Urothelium cell line (cell line): Measurements from ENCODE around the gene N4BP3.

Experiments
- DNase-seq: peaks from one replicate; pipeline ENCODE4 v3.0.0; 2011; ENCODE audit warnings: low spot score, mixed read lengths
- FAIRE-seq: peaks from 2 replicates; lab custom pipeline; 2011; peaks lifted over from hg19 to GRCh38; lab: Jason Lieb, UNC

N4BP3 gene

GRCh38 chr5:178094345-178094744 lies 19.0 kb upstream of the N4BP3 start:
- FAIRE-seq, result no peak
- no peak for DNase-seq

DNA sequence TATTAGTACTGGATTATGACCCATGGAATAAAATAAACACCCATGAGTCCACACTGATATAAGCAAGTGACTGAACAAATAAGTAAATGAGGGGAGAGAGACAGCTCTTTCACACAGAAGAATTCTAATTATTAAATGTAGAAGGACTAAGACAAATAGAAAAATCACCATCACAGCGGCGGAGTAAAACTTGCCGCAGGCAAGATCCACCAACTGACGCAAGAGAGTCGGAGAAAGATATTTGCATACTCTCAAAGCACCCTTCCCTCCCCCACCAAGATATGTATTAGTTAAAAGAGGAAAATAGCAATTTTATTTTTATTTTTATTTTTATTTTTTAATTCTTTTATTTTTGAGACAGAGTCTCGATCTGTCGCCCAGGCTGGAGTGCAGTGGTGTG lies 14.6 kb upstream of the N4BP3 start:
- FAIRE-seq (no peak), DNase-seq (no peak)

GRCh38 chr5:178103612-178104011 lies 9.7 kb upstream of the N4BP3 start:
- DNase-seq (no peak), FAIRE-seq (no peak)

DNA sequence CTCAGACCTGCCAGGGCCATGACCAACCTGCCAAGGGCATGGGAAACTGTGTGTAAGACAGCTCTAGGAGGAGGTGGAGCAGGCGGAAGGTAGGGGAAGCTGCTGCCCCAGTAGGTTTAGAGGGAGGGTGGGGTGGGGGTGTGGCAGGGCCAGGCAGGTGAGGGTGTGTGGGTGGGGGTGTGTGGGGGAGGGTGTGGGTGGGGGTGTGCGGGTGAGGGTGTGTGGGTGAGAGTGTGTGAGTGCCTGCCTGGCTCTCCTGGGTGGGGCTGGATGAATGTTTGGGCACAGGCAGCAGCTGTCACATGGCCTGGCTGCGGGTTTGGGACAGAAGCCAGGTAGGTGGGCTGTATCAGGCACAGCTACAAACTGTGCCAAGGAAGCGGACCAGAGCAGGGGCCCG lies 8.8 kb upstream of the N4BP3 start:
- FAIRE-seq (no peak), DNase-seq (no peak)

- DNase-seq (no peak), FAIRE-seq (no peak)
These were observed 7.2 kb upstream of the N4BP3 start for GRCh38 chr5:178106086-178106485.

GRCh38 chr5:178106556-178107239 lies 6.6 kb upstream of the N4BP3 start:
- FAIRE-seq (no peak), DNase-seq (no peak)

DNA sequence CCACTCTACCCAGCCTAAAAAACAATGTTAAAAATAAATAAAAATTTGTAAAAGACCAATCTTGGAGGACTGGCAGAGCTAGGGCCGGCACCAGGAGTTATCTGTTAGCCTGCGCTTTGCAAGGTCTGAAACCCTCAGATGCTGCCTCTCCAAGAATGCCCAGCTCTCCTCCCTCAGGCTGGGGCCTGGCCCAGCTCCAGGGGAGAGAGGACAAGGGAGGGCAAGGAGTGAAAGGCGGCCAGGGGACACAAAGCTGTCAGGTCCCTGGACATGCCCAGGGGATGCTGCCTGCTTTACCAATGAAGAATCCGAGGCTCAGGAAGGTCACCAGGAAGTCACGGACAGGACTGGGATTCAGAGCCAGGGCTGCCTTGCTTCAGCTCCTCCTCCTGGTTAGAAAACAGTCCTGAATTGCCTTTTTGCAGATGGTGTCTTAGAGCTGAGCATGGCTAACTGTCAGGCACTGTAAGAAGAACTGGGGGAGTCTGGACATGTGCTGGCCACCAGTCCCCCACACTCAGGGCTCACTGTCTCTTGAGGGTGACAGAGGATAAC lies 5.5 kb upstream of the N4BP3 start:
- no peak for FAIRE-seq
- DNase-seq, result no peak

- FAIRE-seq, result no peak
- DNase-seq, result no peak
These were observed 4.9 kb upstream of the N4BP3 start for GRCh38 chr5:178108446-178108845.

GRCh38 chr5:178108966-178109365 lies 4.4 kb upstream of the N4BP3 start:
- no peak for DNase-seq
- no peak for FAIRE-seq

- FAIRE-seq (no peak), DNase-seq (no peak)
These were observed 2.8 kb upstream of the N4BP3 start for GRCh38 chr5:178110511-178110910.

DNA sequence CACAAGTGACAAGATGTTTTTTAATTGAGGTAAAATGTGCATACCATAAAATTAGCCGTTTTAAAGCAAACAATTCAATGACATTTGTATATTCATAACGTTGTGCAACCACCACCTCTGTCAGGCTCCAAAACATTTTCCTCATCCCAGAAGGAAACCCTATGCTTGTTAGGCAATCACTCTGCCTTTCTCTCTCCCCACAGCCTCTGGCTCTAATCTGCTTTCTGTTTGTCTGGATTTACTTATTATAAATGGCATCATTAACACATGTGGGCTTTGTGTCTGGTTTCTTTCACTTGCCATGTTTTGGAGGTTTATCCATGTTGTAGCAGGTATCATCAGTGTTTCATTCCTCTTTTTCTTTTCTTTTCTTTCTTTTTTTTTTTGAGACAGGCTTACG lies 1.4 kb upstream of the N4BP3 start:
- no peak for DNase-seq
- FAIRE-seq, result no peak

GRCh38 chr5:178112545-178112944 lies 787 bp upstream of the N4BP3 start:
- DNase-seq (no peak), FAIRE-seq (no peak)

- FAIRE-seq (no peak), DNase-seq (no peak)
These were observed 551 bp downstream of the N4BP3 start for GRCh38 chr5:178113841-178114324.

DNA sequence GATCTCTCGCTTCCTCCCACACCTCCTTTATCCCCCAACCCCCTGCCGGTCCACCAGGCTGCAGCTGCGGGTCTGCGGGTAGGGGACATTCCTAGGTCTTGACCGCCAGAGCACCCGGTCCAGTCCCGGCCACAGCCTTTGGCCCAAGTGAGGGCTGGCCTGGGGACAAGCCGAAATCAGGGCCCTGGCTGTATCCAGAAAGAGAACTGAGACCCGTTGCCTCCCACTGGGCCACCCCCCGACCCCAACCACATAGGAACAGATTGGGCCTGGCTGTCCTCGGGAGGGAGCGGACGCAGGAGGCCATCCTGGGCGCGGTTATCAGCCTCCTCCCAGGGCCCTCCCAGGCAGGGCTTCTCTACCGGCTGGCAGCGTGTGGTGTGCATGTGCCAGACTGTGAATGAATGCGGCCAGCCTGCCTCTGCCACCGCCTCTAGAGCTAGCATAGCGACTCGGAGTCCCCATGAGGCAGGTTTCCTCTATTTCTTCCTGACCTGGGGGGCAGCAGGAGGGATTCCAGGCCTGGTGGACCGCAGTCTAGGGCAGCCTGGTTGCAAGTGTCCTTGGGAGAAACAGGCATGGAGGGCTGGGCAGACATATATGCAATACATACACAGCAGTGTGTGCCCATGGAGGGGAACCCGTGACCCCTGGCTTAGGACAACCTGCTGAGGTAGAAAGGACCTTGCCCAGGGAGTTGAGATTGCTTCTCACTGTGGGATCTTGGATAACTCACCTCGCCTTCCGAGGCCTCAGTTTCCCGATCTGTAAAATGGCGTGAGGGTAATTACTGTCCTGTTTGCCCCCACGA lies 1.2 kb downstream of the N4BP3 start:
- DNase-seq (no peak), FAIRE-seq (no peak)

- DNase-seq, result no peak
- FAIRE-seq, result no peak
These were observed 1.9 kb downstream of the N4BP3 start for GRCh38 chr5:178115136-178115813.

GRCh38 chr5:178115814-178116142 lies 2.4 kb downstream of the N4BP3 start:
- FAIRE-seq (no peak), DNase-seq (no peak)

DNA sequence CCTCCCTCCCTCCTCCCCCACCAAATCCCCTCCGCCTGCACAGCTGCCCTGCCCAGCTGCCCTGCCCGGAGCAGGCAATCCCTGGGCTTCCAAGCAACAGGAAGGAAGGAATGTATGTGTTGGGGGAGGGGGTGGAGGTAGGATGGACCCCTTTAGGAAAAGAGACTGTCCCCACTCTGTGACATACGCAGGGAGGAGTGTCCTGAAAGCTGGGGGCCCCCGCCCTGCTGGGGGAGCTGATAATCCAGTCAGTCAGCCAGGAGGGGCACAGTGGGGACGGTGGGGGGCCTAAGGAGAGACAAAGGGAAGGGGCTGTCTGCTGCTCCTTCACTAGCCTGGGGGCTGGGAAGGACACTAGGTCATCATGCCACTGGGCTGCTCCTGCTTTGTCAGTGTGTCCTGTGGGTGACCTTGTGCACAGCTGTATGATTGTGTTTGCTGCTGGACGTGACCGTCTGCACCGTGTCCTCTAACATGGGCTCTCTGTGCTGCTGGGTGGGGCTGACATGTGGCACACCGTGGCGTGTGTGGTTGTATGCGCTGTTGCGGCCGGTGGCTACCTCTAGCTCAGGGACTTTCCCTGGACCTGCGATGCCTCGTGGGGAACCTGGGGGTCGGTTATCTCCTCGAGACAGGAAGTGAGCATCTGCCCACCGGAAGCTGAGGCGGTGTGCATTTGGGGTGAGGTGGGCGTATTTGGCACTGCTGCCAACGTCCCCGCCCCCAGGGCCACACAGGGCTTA lies 3.0 kb downstream of the N4BP3 start:
- no peak for FAIRE-seq

DNA sequence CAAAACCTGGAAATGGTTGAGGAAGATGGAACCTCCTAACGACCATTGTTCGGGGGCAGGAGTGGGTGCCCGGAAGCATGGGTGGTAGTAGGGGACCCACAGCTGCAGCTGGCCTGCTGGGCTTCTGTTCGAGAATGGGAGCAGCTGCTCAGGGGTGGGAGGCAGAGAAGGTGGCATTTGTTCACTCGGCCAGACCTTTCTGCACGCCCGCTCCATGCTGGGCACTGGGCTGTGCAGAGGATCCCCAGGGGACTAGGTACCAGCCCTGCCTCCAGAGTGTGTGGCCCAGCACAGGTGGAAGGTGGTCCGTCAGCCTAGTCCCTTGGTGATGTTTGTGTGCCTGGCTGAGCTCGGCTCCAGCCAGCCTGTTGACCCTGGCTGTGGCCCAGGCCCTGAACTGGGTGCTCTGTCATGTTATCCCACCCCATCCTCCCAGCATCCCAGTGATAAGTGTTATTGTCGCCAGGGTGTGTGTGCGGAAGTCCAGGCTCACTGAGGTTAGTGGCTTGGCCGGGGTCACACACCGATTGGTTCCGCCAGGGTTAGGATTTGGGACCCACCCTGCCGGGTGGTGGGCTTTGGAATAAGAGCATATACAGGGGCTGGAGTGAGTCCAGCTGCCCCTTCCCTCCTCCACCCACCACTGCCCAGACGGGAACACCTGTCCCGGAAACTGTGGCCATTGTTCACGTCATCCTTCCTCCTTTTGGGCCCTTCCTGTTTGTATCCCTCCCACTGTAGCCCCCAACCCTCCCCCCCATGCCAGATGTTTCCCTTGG lies 4.8 kb downstream of the N4BP3 start:
- FAIRE-seq, result no peak

More for the DNA sequence above, 3.0 kb downstream of the N4BP3 start:
- no peak for DNase-seq

GRCh38 chr5:178119915-178120606 lies 6.7 kb downstream of the N4BP3 start:
- FAIRE-seq (no peak), DNase-seq (no peak)

More for the DNA sequence above, 4.8 kb downstream of the N4BP3 start:
- no peak for DNase-seq
